HCT116 (cell line): ENCODE measurements around the gene RUNX1. TPM values are rescaled to one million over a fixed set of nuclear protein-coding genes. Genes with fewer than 3 reads are reported as not detected.

Experiments used
- ATAC-seq: fragments of 200-7000 bp; cut with Tn5 transposase; 2 replicates; pipeline ENCODE4 v1.9.1; 2020; ENCODE audit warnings: mild to moderate bottlenecking, moderate library complexity
- BruUV-seq: library from RNA; stranded (reverse); fragments of 400-500 nt; replicated peaks from 2 replicates; lab custom pipeline; 2021; lab: Mats Ljungman, UMichigan
- CTCF ChIA-PET: fragments of 300-600 bp; sonication (Branson Sonifier 250); formaldehyde crosslinking; loops from one replicate; lab custom pipeline; 2021; ENCODE audit warnings: antibody characterized with exemption; lab: Charles Lee
- POLR2A ChIA-PET: fragments of 300-600, 350-600 bp; sonication (Branson Sonifier 250); formaldehyde crosslinking; loops from one replicate; lab custom pipeline; 2021; ENCODE audit warnings: antibody characterized with exemption; lab: Charles Lee
- RAD21 ChIA-PET, 2 experiments: fragments of 300-600 bp; sonication (Branson Sonifier 250); formaldehyde crosslinking; loops; one replicate each; lab custom pipeline; 2023; ENCODE audit warnings: low total read pairs in 2 of 2; ENCODE audit not compliant: uncharacterized antibody in 2 of 2, unreplicated experiment in 2 of 2, low non-redundant PET in 1 of 2; lab: Charles Lee
- DNase-seq: peaks from one replicate; pipeline ENCODE4 v3.0.0-alpha.2; 2010; ENCODE audit warnings: low read depth, low spot score
- H2AFZ ChIP-seq: fragments of 200-600 bp; shearing (Covaris generic), sonication (generic); 2 replicates; pipeline ENCODE4 v1.6.1; 2017; ENCODE audit warnings: low read depth, mixed run types, mixed read lengths, antibody characterized with exemption, low read length; ENCODE audit not compliant: poor library complexity, severe bottlenecking
- H3K27ac ChIP-seq: 2 replicates; pipeline ENCODE4 v1.5.1; 2012; ENCODE audit warnings: low read depth, low read length
- H3K27me3 ChIP-seq: fragments of 200-600 bp; sonication (generic); 2 replicates; pipeline ENCODE4 v1.6.1; 2016; ENCODE audit warnings: mixed run types, low read length, mixed read lengths; ENCODE audit not compliant: insufficient read depth
- H3K36me3 ChIP-seq, 2 experiments: fragments of 200-500 bp in 1 of 2; fragments of 200-600 bp in 1 of 2; sonication (Bioruptor generic) in 1 of 2; sonication (generic) in 1 of 2; 2 replicates each; pipeline versions ENCODE4 v1.5.1 to v1.6.1; 2014 to 2016; ENCODE audit warnings: low read length in 2 of 2, inconsistent platforms in 1 of 2, mixed read lengths in 1 of 2, mixed run types in 1 of 2; ENCODE audit not compliant: insufficient read depth in 2 of 2, control insufficient read depth in 1 of 2
- H3K4me1 ChIP-seq, 2 experiments: fragments of 200-600 bp in 1 of 2; sonication (generic) in 1 of 2; 2 replicates each; pipeline versions ENCODE4 v1.5.1 to v1.6.1; 2012 to 2017; ENCODE audit warnings: low read length in 2 of 2, inconsistent platforms in 1 of 2, mild to moderate bottlenecking in 1 of 2, mixed read lengths in 1 of 2, mixed run types in 1 of 2, moderate library complexity in 1 of 2; ENCODE audit not compliant: insufficient read depth in 2 of 2, control insufficient read depth in 1 of 2
- H3K4me2 ChIP-seq: fragments of 200-600 bp; sonication (generic); 2 replicates; pipeline ENCODE4 v1.6.1; 2017; ENCODE audit warnings: mixed run types, low read length, mixed read lengths
- H3K4me3 ChIP-seq, 2 experiments: fragments of 200-600 bp in 1 of 2; sonication (generic) in 1 of 2; replicated peaks in 1 of 2; 2 replicates each; pipeline ENCODE4 v1.5.1; 2011 to 2016; ENCODE audit warnings: low read length in 2 of 2, control low read depth in 1 of 2, low read depth in 1 of 2, mild to moderate bottlenecking in 1 of 2, mixed read lengths in 1 of 2, mixed run types in 1 of 2
- H3K79me2 ChIP-seq: fragments of 200-600 bp; sonication (generic); 2 replicates; pipeline ENCODE4 v1.6.1; 2017; ENCODE audit warnings: mild to moderate bottlenecking, mixed run types, low read length, moderate library complexity, mixed read lengths; ENCODE audit not compliant: insufficient read depth
- H3K9ac ChIP-seq: fragments of 200-600 bp; sonication (generic); 2 replicates; pipeline ENCODE4 v1.6.1; 2016; ENCODE audit warnings: low read length, mixed read lengths
- H3K9me2 ChIP-seq: fragments of 200-600 bp; sonication (generic), shearing (Covaris generic); 2 replicates; pipeline ENCODE4 v1.6.1; 2017; ENCODE audit warnings: mixed run types, mild to moderate bottlenecking, moderate library complexity; ENCODE audit not compliant: insufficient read depth
- H3K9me3 ChIP-seq, 2 experiments: fragments of 200-500 bp in 1 of 2; fragments of 200-600 bp in 1 of 2; sonication (Bioruptor generic) in 1 of 2; sonication (generic) in 1 of 2; 2 replicates each; pipeline ENCODE4 v1.6.1; 2014 to 2017; ENCODE audit warnings: low read length in 2 of 2, mixed read lengths in 2 of 2, inconsistent platforms in 1 of 2, low read depth in 1 of 2, mild to moderate bottlenecking in 1 of 2, mixed run types in 1 of 2, moderate library complexity in 1 of 2; ENCODE audit not compliant: control insufficient read depth in 1 of 2, insufficient read depth in 1 of 2
- H4K20me1 ChIP-seq: fragments of 200-600 bp; sonication (generic), shearing (Covaris generic); 2 replicates; pipeline ENCODE4 v1.6.1; 2017; ENCODE audit warnings: mixed run types, mild to moderate bottlenecking, moderate library complexity; ENCODE audit not compliant: insufficient read depth
- ATF3 ChIP-seq: IDR thresholded peaks from 2 replicates; pipeline ENCODE4 v1.6.1; 2012
- EGR1 ChIP-seq: IDR thresholded peaks from 2 replicates; pipeline ENCODE4 v1.6.1; 2012; ENCODE audit warnings: low read depth
- ELF1 ChIP-seq: IDR thresholded peaks from 2 replicates; pipeline ENCODE4 v1.6.1; 2012; ENCODE audit warnings: low read depth, borderline replicate concordance
- EZH2 ChIP-seq: fragments of 200-600 bp; sonication (generic); IDR thresholded peaks from 2 replicates; pipeline ENCODE4 v1.6.1; 2017; ENCODE audit warnings: antibody characterized with exemption, mixed run types
- EZH2phosphoT487 ChIP-seq: fragments of 200-600 bp; IDR thresholded peaks from 2 replicates; pipeline ENCODE4 v1.6.1; 2018; ENCODE audit warnings: antibody characterized with exemption, borderline replicate concordance
- FOSL1 ChIP-seq: IDR thresholded peaks from 2 replicates; pipeline ENCODE4 v1.6.1; 2012; ENCODE audit warnings: low read depth
- POLR2AphosphoS5 ChIP-seq: IDR thresholded peaks from 2 replicates; pipeline ENCODE4 v1.6.1; 2011; ENCODE audit warnings: mild to moderate bottlenecking, low read depth, low read length, moderate library complexity
- intact Hi-C: fragments of 100-400 bp; cut with micrococcal nuclease; formaldehyde crosslinking; loops from 2 replicates; pipeline ENCODE4 v1.10.0; 2022
- total RNA-seq: library from RNA; stranded (reverse); gene quantifications from one replicate; pipeline ENCODE4 v1.2.1, GENCODE V29; 2021; ENCODE audit not compliant: unreplicated experiment
- TF ChIP-seq, protein P1 (sequence below): IDR thresholded peaks from 2 replicates; pipeline ENCODE4 v1.6.1; 2012; ENCODE audit warnings: low read depth

RUNX1 gene
- total RNA-seq, 1 experiment from 2014 or later = 33.5 TPM

DNA sequence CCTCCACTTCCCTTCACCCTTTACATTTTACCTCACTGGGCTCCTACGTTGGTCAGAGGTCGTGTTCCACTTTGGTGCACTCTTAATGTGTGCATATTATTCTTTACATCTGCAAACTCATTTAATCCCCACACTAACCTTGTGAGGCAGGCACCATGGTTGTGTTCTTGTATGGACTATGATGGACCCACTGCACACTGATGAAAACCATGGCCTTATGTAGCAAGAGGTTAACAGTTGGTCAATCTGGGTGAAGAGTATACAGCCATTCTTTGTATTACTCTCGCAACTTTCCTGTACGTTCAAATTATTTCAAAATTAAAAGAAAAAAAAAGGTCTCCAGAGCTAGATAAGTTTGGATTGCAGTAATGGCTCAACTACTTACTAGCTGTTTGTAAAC is 78.5 kb downstream of the RUNX1 start:
- H3K4me3 ChIP-seq = no peak overlapping the region
- no peaks in the 10 kb centered on the region for H4K20me1 ChIP-seq
- H3K36me3 ChIP-seq = no peaks in the 10 kb centered on the region
- no peak overlapping the region for H3K9ac ChIP-seq
- H3K27me3 ChIP-seq = no peaks in the 10 kb centered on the region
- DNase-seq = no peak
- intact Hi-C loops = no loop called here
- peaks cover 0 to 9% of the 10 kb centered on the region in 2 experiments; a peak in 2 of 4 replicates for H3K4me1 ChIP-seq
- POLR2A ChIA-PET = no interaction called here
- H3K9me3 ChIP-seq = no peaks in the 10 kb centered on the region
- no peak for TF ChIP-seq POLR2AphosphoS5
- TF ChIP-seq EZH2phosphoT487 = no peak
- TF ChIP-seq EZH2 = no peak
- no peak for TF ChIP-seq FOSL1
- TF ChIP-seq, protein P1, sequence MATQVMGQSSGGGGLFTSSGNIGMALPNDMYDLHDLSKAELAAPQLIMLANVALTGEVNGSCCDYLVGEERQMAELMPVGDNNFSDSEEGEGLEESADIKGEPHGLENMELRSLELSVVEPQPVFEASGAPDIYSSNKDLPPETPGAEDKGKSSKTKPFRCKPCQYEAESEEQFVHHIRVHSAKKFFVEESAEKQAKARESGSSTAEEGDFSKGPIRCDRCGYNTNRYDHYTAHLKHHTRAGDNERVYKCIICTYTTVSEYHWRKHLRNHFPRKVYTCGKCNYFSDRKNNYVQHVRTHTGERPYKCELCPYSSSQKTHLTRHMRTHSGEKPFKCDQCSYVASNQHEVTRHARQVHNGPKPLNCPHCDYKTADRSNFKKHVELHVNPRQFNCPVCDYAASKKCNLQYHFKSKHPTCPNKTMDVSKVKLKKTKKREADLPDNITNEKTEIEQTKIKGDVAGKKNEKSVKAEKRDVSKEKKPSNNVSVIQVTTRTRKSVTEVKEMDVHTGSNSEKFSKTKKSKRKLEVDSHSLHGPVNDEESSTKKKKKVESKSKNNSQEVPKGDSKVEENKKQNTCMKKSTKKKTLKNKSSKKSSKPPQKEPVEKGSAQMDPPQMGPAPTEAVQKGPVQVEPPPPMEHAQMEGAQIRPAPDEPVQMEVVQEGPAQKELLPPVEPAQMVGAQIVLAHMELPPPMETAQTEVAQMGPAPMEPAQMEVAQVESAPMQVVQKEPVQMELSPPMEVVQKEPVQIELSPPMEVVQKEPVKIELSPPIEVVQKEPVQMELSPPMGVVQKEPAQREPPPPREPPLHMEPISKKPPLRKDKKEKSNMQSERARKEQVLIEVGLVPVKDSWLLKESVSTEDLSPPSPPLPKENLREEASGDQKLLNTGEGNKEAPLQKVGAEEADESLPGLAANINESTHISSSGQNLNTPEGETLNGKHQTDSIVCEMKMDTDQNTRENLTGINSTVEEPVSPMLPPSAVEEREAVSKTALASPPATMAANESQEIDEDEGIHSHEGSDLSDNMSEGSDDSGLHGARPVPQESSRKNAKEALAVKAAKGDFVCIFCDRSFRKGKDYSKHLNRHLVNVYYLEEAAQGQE = no peak
- no peak for TF ChIP-seq ELF1
- TF ChIP-seq ATF3 = no peak
- TF ChIP-seq EGR1 = no peak
- no peak for ATAC-seq
- RAD21 ChIA-PET = no interaction called here
- no TSS peak for BruUV-seq
- CTCF ChIA-PET = no interaction called here
- H2AFZ ChIP-seq = no peak overlapping the region
- no peak overlapping the region for H3K27ac ChIP-seq
- no peak overlapping the region for H3K4me2 ChIP-seq
- H3K9me2 ChIP-seq = no peaks in the 10 kb centered on the region
- no peaks in the 10 kb centered on the region for H3K79me2 ChIP-seq
